Activated naive CD4-positive, alpha-beta T cell (primary cell): ENCODE data around the gene UMAD1.
"Not testable (repeated sequence)": the region's sequence is repeated elsewhere in the genome, so short reads cannot be mapped to it uniquely, and the experiment has no call there.

Experiments used
- DNase-seq, 4 experiments: peaks; one replicate each; lab custom pipeline; 2025; lab: John Stamatoyannopoulos, UW

The UMAD1 gene

GRCh38 chr7:7798510-7798909 is 158.0 kb downstream of the UMAD1 start:
- DNase-seq = no peak

- no peak for DNase-seq
These were observed 158.6 kb downstream of the UMAD1 start for GRCh38 chr7:7799138-7799537.

- DNase-seq = no peak
These were observed 162.0 kb downstream of the UMAD1 start for GRCh38 chr7:7802531-7802930.

- no peak for DNase-seq
These were observed 163.2 kb downstream of the UMAD1 start for GRCh38 chr7:7803715-7804178.

- DNase-seq = not testable (repeated sequence)
These were observed 164.3 kb downstream of the UMAD1 start for GRCh38 chr7:7804822-7805221.

GRCh38 chr7:7805511-7806153 is 165.1 kb downstream of the UMAD1 start:
- DNase-seq = no peak

GRCh38 chr7:7808156-7808555 is 167.6 kb downstream of the UMAD1 start:
- DNase-seq = no peak

GRCh38 chr7:7808626-7809025 is 168.1 kb downstream of the UMAD1 start:
- DNase-seq = no peak

GRCh38 chr7:7810380-7810779 is 169.8 kb downstream of the UMAD1 start:
- DNase-seq = no peak

- no peak for DNase-seq
These were observed 170.3 kb downstream of the UMAD1 start for GRCh38 chr7:7810826-7811225.

- DNase-seq = no peak
These were observed 171.6 kb downstream of the UMAD1 start for GRCh38 chr7:7812112-7812511.

- DNase-seq = no peak
These were observed 174.8 kb downstream of the UMAD1 start for GRCh38 chr7:7815395-7815794.

GRCh38 chr7:7816084-7816483 is 175.5 kb downstream of the UMAD1 start:
- DNase-seq = no peak

- DNase-seq = no peak
These were observed 176.4 kb downstream of the UMAD1 start for GRCh38 chr7:7816816-7817536.

GRCh38 chr7:7817748-7818147 is 177.2 kb downstream of the UMAD1 start:
- no peak for DNase-seq

GRCh38 chr7:7818179-7818578 is 177.6 kb downstream of the UMAD1 start:
- not testable (repeated sequence) for DNase-seq

- DNase-seq = no peak
These were observed 179.1 kb downstream of the UMAD1 start for GRCh38 chr7:7819442-7820247.

GRCh38 chr7:7820409-7820808 is 179.9 kb downstream of the UMAD1 start:
- DNase-seq = no peak

- no peak for DNase-seq
These were observed 180.4 kb downstream of the UMAD1 start for GRCh38 chr7:7820939-7821338.

- DNase-seq = no peak
These were observed 181.0 kb downstream of the UMAD1 start for GRCh38 chr7:7821517-7821916.

- not testable (repeated sequence) for DNase-seq
These were observed 184.7 kb downstream of the UMAD1 start for GRCh38 chr7:7825294-7825693.

GRCh38 chr7:7829667-7830066 is 189.1 kb downstream of the UMAD1 start:
- no peak for DNase-seq
